SK-N-SH treated with all-trans-retinoic acid at 6 μM for 48 hours (cell line): ENCODE measurements around the gene STARD13.

ENCODE experiments used
- ATAC-seq: fragments of 200-7000 bp; cut with Tn5 transposase; 3 replicates; pipeline ENCODE4 v1.9.1; 2020; ENCODE audit warnings: mild to moderate bottlenecking, moderate library complexity
- BACH2 ChIP-seq: fragments of 250-450 bp; sonication (Bioruptor Pico); IDR thresholded peaks from 2 replicates; pipeline ENCODE4 v1.9.0; 2021; ENCODE audit warnings: mild to moderate bottlenecking, borderline replicate concordance
- CSDC2 ChIP-seq: fragments of 250-450 bp; sonication (Bioruptor Pico); IDR thresholded peaks from 2 replicates; pipeline ENCODE4 v1.5.0; 2020; ENCODE audit warnings: mild to moderate bottlenecking, moderate library complexity
- CSRNP3 ChIP-seq: fragments of 250-450 bp; sonication (Bioruptor Pico); IDR thresholded peaks from 2 replicates; pipeline ENCODE4 v1.5.1; 2021; ENCODE audit warnings: mild to moderate bottlenecking, moderate library complexity
- ESRRG ChIP-seq: fragments of 250-450 bp; sonication (Bioruptor Pico); IDR thresholded peaks from 2 replicates; pipeline ENCODE4 v1.6.1; 2021; ENCODE audit warnings: mild to moderate bottlenecking
- GLIS3 ChIP-seq: fragments of 250-450 bp; sonication (Bioruptor Pico); IDR thresholded peaks from 2 replicates; pipeline ENCODE4 v1.5.0; 2020; ENCODE audit warnings: mild to moderate bottlenecking, moderate library complexity
- ISL1 ChIP-seq: fragments of 250-450 bp; sonication (Bioruptor Pico); IDR thresholded peaks from 2 replicates; pipeline ENCODE4 v2.1.2; 2022; ENCODE audit warnings: mild to moderate bottlenecking, moderate library complexity
- OSR1 ChIP-seq: fragments of 250-450 bp; sonication (Bioruptor Pico); IDR thresholded peaks from 2 replicates; pipeline ENCODE4 v1.8.0; 2022; ENCODE audit warnings: moderate library complexity, mild to moderate bottlenecking, inconsistent platforms
- POU6F1 ChIP-seq: fragments of 250-450 bp; sonication (Bioruptor Pico); IDR thresholded peaks from 2 replicates; pipeline ENCODE4 v1.8.0; 2021; ENCODE audit warnings: low read depth, mild to moderate bottlenecking, moderate library complexity, borderline replicate concordance
- PPARA ChIP-seq: fragments of 250-450 bp; sonication (Bioruptor Pico); IDR thresholded peaks from 2 replicates; pipeline ENCODE4 v1.5.0; 2020; ENCODE audit warnings: mild to moderate bottlenecking, borderline replicate concordance
- SNAI2 ChIP-seq: fragments of 250-450 bp; sonication (Bioruptor Pico); IDR thresholded peaks from 2 replicates; pipeline ENCODE4 v1.5.0; 2020; ENCODE audit warnings: mild to moderate bottlenecking, moderate library complexity
- TOX ChIP-seq: fragments of 250-450 bp; sonication (Bioruptor Pico); IDR thresholded peaks from 2 replicates; pipeline ENCODE4 v1.8.0; 2021; ENCODE audit warnings: mild to moderate bottlenecking, moderate library complexity, borderline replicate concordance
- TSHZ2 ChIP-seq: fragments of 250-450 bp; sonication (Bioruptor Pico); IDR thresholded peaks from 2 replicates; pipeline ENCODE4 v1.5.0; 2020; ENCODE audit warnings: mild to moderate bottlenecking, moderate library complexity
- ZFP30 ChIP-seq: fragments of 450-650 bp; formaldehyde crosslinking; IDR thresholded peaks from 2 replicates; pipeline ENCODE4 v1.5.0; 2022; ENCODE audit warnings: mild to moderate bottlenecking, moderate library complexity
- ZNF565 ChIP-seq: fragments of 450-650 bp; formaldehyde crosslinking; conservative IDR thresholded peaks from 2 replicates; pipeline ENCODE4 v1.5.0; 2020; ENCODE audit warnings: low read depth, mild to moderate bottlenecking, moderate library complexity
- ZNF70 ChIP-seq: fragments of 450-650 bp; formaldehyde crosslinking; IDR thresholded peaks from 2 replicates; pipeline ENCODE4 v1.5.0; 2020; ENCODE audit warnings: mild to moderate bottlenecking, moderate library complexity

Gene STARD13

GRCh38 chr13:33230178-33230881 lies 55.2 kb downstream of the STARD13 start:
- TF ChIP-seq ISL1 (CRISPR knock-in tag) (0 out of 2 replicates have a peak, but pooled peaks have one; percentile 8), ZNF70 (CRISPR knock-in tag) (no peak)
- TF ChIP-seq, all 23 proteins: peak for 1

DNA sequence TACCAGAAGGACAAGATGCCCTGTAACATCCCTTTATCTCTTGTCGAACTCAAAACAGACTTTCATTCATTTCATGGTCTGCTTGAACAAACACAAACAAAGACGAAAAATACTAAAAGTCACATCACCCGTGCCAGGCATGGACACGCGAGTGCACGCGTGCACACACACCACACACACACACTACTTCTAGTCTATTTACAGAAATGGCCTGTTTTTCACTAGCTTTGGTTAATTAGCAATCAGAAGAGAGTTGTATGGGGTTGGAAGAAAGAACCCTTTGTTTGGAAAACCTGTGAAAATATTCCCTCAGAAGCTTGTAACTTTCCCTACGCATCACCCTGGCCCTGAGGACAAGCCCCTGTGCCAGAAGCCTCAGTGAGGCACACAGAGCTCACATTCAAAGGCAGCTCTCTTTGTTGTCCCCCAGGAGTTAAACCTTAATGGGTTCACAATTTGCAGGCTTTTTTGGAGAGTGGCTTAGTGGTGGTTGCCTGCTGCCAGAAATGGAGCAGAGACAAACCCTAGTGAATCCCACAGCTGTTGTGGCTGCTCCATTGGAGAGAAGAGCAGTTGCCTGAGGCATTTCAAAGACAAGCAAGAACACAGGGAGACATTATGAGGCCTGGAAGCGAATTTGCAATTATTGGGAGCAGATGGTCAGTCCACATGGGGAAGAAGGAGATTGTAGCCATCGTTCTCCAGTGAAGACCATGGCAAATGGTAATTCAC lies 55.9 kb downstream of the STARD13 start:
- TF ChIP-seq TOX = no peak
- no peak for TF ChIP-seq CSDC2 (CRISPR knock-in tag)
- no peak for TF ChIP-seq ISL1 (CRISPR knock-in tag)
- no peak for TF ChIP-seq ZFP30 (CRISPR knock-in tag)
- no peak for TF ChIP-seq CSRNP3 (CRISPR knock-in tag)
- TF ChIP-seq TSHZ2 (CRISPR knock-in tag) = no peak
- TF ChIP-seq PPARA (CRISPR knock-in tag) = no peak
- TF ChIP-seq GLIS3 = no peak
- TF ChIP-seq ZNF70 (CRISPR knock-in tag) = no peak
- no peak for TF ChIP-seq ZNF565 (CRISPR knock-in tag)

More at GRCh38 chr13:33230178-33230881, 55.2 kb downstream of the STARD13 start:
- ATAC-seq = 0 out of 3 replicates have a peak, but pooled peaks have one; percentile 11

DNA sequence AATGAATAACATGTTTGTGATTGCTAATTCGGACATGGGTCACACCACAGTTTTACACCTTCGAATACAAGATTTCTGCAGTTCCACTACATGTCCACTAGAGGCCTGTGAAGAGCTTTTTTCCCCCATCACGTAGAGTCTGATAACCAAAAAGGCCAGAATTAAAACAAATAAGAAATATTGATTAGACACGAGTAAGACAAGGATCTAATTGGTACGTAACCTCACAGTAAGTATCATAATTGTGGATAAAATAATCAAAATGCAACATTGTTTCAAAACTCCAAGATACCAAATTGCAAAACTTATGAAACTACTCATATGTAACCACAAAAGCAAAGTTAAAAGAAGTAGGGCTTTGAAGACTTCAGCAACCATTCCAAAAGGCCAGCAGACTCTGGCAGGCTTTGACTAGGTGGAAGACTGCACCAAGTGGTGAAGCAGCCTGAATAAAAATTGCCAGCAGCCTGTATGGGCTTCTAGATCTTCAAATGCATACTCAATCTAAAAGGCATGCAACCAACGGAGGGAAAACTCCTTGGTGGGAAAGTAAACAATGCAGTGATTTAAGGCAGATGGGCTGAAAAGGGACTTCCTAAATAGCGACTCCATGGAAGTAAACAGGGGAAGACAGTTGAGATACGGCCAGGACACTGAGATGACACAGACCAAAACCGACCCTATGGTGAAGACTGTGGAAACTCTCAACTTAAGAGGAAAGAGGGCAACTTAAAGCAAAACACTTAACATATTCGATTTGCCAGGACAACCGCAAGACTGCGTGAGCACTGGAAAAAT lies 56.7 kb downstream of the STARD13 start:
- TF ChIP-seq GLIS3 = no peak
- TF ChIP-seq TSHZ2 (CRISPR knock-in tag) = no peak
- no peak for TF ChIP-seq SNAI2
- no peak for TF ChIP-seq ISL1 (CRISPR knock-in tag)
- TF ChIP-seq TOX = no peak
- no peak for TF ChIP-seq POU6F1 (CRISPR knock-in tag)
- no peak for TF ChIP-seq OSR1 (CRISPR knock-in tag)
- TF ChIP-seq CSDC2 (CRISPR knock-in tag) = no peak
- no peak for TF ChIP-seq ESRRG (CRISPR knock-in tag)
- TF ChIP-seq BACH2 (CRISPR knock-in tag) = no peak
- peak; percentile 69 for ATAC-seq

More for the DNA sequence above, 55.9 kb downstream of the STARD13 start:
- no peak; the same call in 2 of the 3 replicates for ATAC-seq
